Measurements from ENCODE around the gene COL18A1.

The COL18A1 gene

GRCh38 chr21:45551783-45552695 is 147.1 kb downstream of the COL18A1 start:
- Histone ChIP-seq H3K36me3 (ENCODE audit: insufficient read depth, low read length) (no peaks in the 10 kb centered on the region), H3K9ac (ENCODE audit: low read depth, low read length, poor library complexity, severe bottlenecking) (peak overlapping the region; percentile 71), H2AFZ (ENCODE audit: low read length) (no peak overlapping the region), H3K79me2 (ENCODE audit: insufficient read depth, low read length) (no peaks in the 10 kb centered on the region), H3K9me2 (replicated peaks; ENCODE audit: low read depth, low read length) (no peaks in the 10 kb centered on the region), H3K27me3 (ENCODE audit: insufficient read depth, low read length, poor library complexity, severe bottlenecking) (no peaks in the 10 kb centered on the region), H3K9me3 (ENCODE audit: insufficient read depth, low read depth, low read length) (no peaks in the 10 kb centered on the region), H4K20me1 (ENCODE audit: insufficient read depth, low read length, poor library complexity, severe bottlenecking) (no peaks in the 10 kb centered on the region), H3K4me1 (ENCODE audit: insufficient read depth, low read length, poor library complexity, severe bottlenecking) (peaks cover 38% of the 10 kb centered on the region), H3F3A (ENCODE audit: low read depth) (peaks cover 7% of the 10 kb centered on the region; the same call in 1 of the 2 replicates), H3K4me3 (ENCODE audit: low read length, poor library complexity, severe bottlenecking) (peak overlapping the region; percentile 72), H3K4me2 (ENCODE audit: low read depth, low read length, poor library complexity, severe bottlenecking) (peak overlapping the region; percentile 89)
- TF ChIP-seq EZH2phosphoT487 (IDR thresholded peaks at IDR 0.05; ENCODE audit: borderline replicate concordance) (no peak), CTCF (conservative IDR thresholded peaks at IDR 0.05; ENCODE audit: low read length) (no peak)

GRCh38 chr21:45552696-45553391 is 147.9 kb downstream of the COL18A1 start:
- TF ChIP-seq EZH2phosphoT487 (IDR thresholded peaks at IDR 0.05; ENCODE audit: borderline replicate concordance) (no peak), CTCF (conservative IDR thresholded peaks at IDR 0.05; ENCODE audit: low read length) (no peak)
- H3K79me2 ChIP-seq (ENCODE audit: insufficient read depth, low read length): no peaks in the 10 kb centered on the region
- no peaks in the 10 kb centered on the region for H4K20me1 ChIP-seq (ENCODE audit: insufficient read depth, low read length, poor library complexity, severe bottlenecking)
- H3K4me2 ChIP-seq (ENCODE audit: low read depth, low read length, poor library complexity, severe bottlenecking): peak overlapping the region; percentile 89
- no peaks in the 10 kb centered on the region for H3K27me3 ChIP-seq (ENCODE audit: insufficient read depth, low read length, poor library complexity, severe bottlenecking)
- no peak overlapping the region for H2AFZ ChIP-seq (ENCODE audit: low read length)
- H3K4me1 ChIP-seq (ENCODE audit: insufficient read depth, low read length, poor library complexity, severe bottlenecking): peaks cover 38% of the 10 kb centered on the region
- H3K36me3 ChIP-seq (ENCODE audit: insufficient read depth, low read length): no peaks in the 10 kb centered on the region
- no peak overlapping the region for H3K4me3 ChIP-seq (ENCODE audit: low read length, poor library complexity, severe bottlenecking)
- H3K9ac ChIP-seq (ENCODE audit: low read depth, low read length, poor library complexity, severe bottlenecking): no peak overlapping the region
- H3K9me3 ChIP-seq (ENCODE audit: insufficient read depth, low read depth, low read length): no peaks in the 10 kb centered on the region
- peaks cover 7% of the 10 kb centered on the region; the same call in 1 of the 2 replicates for H3F3A ChIP-seq (ENCODE audit: low read depth)
- no peaks in the 10 kb centered on the region for H3K9me2 ChIP-seq (replicated peaks; ENCODE audit: low read depth, low read length)

- TF ChIP-seq CTCF (conservative IDR thresholded peaks at IDR 0.05; ENCODE audit: low read length) (peak; percentile 57), EZH2phosphoT487 (IDR thresholded peaks at IDR 0.05; ENCODE audit: borderline replicate concordance) (no peak)
- Histone ChIP-seq H4K20me1 (ENCODE audit: insufficient read depth, low read length, poor library complexity, severe bottlenecking) (no peaks in the 10 kb centered on the region), H3K4me1 (ENCODE audit: insufficient read depth, low read length, poor library complexity, severe bottlenecking) (peaks cover 38% of the 10 kb centered on the region), H3K79me2 (ENCODE audit: insufficient read depth, low read length) (no peaks in the 10 kb centered on the region), H3K27me3 (ENCODE audit: insufficient read depth, low read length, poor library complexity, severe bottlenecking) (no peaks in the 10 kb centered on the region), H3F3A (ENCODE audit: low read depth) (peaks cover 7% of the 10 kb centered on the region; the same call in 1 of the 2 replicates), H3K9ac (ENCODE audit: low read depth, low read length, poor library complexity, severe bottlenecking) (peak overlapping the region; percentile 68), H3K9me3 (ENCODE audit: insufficient read depth, low read depth, low read length) (no peaks in the 10 kb centered on the region), H3K9me2 (replicated peaks; ENCODE audit: low read depth, low read length) (no peaks in the 10 kb centered on the region), H3K4me3 (ENCODE audit: low read length, poor library complexity, severe bottlenecking) (peak overlapping the region; percentile 80), H3K4me2 (ENCODE audit: low read depth, low read length, poor library complexity, severe bottlenecking) (peak overlapping the region; percentile 76), H3K36me3 (ENCODE audit: insufficient read depth, low read length) (no peaks in the 10 kb centered on the region), H2AFZ (ENCODE audit: low read length) (peak overlapping the region; percentile 83)
Measured at GRCh38 chr21:45554477-45555175, 149.7 kb downstream of the COL18A1 start.

Data from Loucy (cell line).